ENCODE measurements around the gene FBF1.

DNA sequence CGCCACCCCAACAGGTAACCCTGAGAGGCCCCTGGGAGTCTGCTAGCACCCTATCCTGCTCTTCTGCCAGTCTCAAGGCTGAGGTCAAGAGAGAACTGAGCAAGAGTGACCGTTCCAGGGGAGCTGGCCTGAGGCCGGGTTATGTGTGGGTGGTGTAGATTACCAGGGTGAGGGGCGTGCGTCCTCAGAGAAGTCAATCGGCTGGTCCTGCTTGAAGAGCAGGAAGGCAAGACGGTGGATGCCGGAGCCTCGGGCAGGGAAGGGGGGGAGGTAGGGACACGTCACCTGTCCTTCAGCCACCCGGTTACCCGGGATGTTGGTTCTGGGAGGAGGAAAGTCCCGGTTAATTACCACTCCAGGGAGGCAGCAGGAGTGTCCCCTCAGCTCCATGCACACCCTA, 41.5 kb downstream of the FBF1 start:
- no peak for TF ChIP-seq POLR2A (IDR thresholded peaks at IDR 0.05)
- TF ChIP-seq, protein P1, sequence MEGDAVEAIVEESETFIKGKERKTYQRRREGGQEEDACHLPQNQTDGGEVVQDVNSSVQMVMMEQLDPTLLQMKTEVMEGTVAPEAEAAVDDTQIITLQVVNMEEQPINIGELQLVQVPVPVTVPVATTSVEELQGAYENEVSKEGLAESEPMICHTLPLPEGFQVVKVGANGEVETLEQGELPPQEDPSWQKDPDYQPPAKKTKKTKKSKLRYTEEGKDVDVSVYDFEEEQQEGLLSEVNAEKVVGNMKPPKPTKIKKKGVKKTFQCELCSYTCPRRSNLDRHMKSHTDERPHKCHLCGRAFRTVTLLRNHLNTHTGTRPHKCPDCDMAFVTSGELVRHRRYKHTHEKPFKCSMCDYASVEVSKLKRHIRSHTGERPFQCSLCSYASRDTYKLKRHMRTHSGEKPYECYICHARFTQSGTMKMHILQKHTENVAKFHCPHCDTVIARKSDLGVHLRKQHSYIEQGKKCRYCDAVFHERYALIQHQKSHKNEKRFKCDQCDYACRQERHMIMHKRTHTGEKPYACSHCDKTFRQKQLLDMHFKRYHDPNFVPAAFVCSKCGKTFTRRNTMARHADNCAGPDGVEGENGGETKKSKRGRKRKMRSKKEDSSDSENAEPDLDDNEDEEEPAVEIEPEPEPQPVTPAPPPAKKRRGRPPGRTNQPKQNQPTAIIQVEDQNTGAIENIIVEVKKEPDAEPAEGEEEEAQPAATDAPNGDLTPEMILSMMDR (IDR thresholded peaks at IDR 0.05): no peak

Measured in right lobe of liver (tissue), 4 donors.